ENCODE data around the gene CFAP47. TPM values are rescaled to one million over a fixed set of nuclear protein-coding genes. Genes with fewer than 3 reads are reported as not detected.

The CFAP47 gene
- total RNA-seq, 1 donor from 2014 or later = 0.93 TPM

Other genes with a start within 250 kb of the CFAP47 start
- not detected in 2 replicates for gene MAGEB16, start 121.4 kb upstream of the CFAP47 start, total RNA-seq